NT2/D1 (cell line): ENCODE data around the gene PAPPA2.

Experiments
- DNase-seq: peaks from one replicate; pipeline ENCODE4 v3.0.0-alpha.2; 2011; ENCODE audit warnings: low read depth, low spot score
- H3K27me3 ChIP-seq: 2 replicates; pipeline ENCODE4 v1.6.0; 2011; ENCODE audit warnings: mild to moderate bottlenecking; ENCODE audit not compliant: insufficient read length, insufficient read depth
- H3K36me3 ChIP-seq: 2 replicates; pipeline ENCODE4 v1.6.1; 2011; ENCODE audit warnings: mild to moderate bottlenecking, low read length, mixed read lengths; ENCODE audit not compliant: insufficient read depth, insufficient read length
- H3K4me1 ChIP-seq: 2 replicates; pipeline ENCODE4 v1.5.1; 2011; ENCODE audit not compliant: insufficient read depth, insufficient read length
- H3K4me3 ChIP-seq: 2 replicates; pipeline ENCODE4 v1.5.1; 2011; ENCODE audit warnings: low read depth; ENCODE audit not compliant: insufficient read length
- H3K9ac ChIP-seq: 2 replicates; pipeline ENCODE4 v1.6.0; 2011; ENCODE audit warnings: low read depth; ENCODE audit not compliant: insufficient read length
- H3K9me3 ChIP-seq: 2 replicates; pipeline ENCODE4 v1.5.1; 2011; ENCODE audit warnings: mild to moderate bottlenecking, low read length; ENCODE audit not compliant: insufficient read depth
- SUZ12 ChIP-seq: IDR thresholded peaks from 2 replicates; pipeline ENCODE4 v1.6.1; 2011; ENCODE audit not compliant: insufficient read length, insufficient read depth; ENCODE audit errors: extremely low read depth
- YY1 ChIP-seq: IDR thresholded peaks from 2 replicates; pipeline ENCODE4 v1.6.1; 2011; ENCODE audit not compliant: insufficient read length, insufficient read depth
- ZNF274 ChIP-seq: IDR thresholded peaks from 2 replicates; pipeline ENCODE4 v1.6.1; 2011; ENCODE audit warnings: mild to moderate bottlenecking, low read depth, low read length

The PAPPA2 gene

DNA sequence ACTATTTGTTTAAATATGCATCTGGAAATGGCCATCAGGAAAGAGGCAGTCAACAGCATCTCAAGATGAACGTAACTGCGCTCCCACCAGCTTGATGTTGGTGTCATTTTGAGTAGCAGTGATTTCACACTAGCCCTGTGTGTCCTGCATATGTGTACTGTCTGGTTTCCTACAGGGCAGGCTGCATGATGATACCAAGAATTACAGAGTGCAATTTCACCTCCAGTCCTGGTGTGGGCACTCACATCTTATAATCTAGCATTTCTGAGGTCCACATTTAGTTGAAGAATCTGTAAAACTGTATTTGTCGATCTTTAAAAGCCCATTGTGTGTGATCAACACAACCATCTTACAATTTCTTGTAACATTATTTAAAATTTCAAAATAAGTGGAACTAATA is 336.4 kb downstream of the PAPPA2 start:
- Histone ChIP-seq H3K9me3 (peaks cover 4% of the 10 kb centered on the region; the same call in 1 of the 2 replicates), H3K9ac (no peak overlapping the region), H3K36me3 (no peaks in the 10 kb centered on the region), H3K4me1 (no peaks in the 10 kb centered on the region), H3K4me3 (no peak overlapping the region), H3K27me3 (no peaks in the 10 kb centered on the region)
- TF ChIP-seq ZNF274 (no peak), YY1 (no peak), SUZ12 (no peak)
- no peak for DNase-seq

DNA sequence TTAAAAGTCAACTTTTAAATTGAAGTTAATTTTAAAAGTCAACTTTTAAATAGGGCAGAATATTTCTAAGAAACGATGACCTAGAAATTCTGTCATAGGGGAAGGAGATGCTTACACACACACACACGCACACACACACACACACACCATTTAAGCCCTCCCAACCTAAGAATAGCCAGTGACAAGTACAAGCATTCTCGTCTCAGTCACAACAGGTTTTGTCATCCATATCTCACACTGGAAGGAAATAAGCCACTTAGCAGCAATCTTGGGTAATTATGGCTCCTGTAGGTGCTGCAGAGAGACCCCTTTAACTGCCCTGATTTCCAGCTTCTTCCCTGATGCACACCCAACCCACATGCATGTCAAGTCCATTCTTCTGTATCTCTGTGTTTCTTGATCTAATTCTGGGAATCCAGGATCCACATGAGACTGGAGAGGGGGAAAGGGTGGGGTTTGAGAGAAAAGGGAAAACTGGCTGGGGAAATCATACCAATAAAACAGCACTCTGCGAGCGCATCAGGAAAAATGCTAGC is 338.1 kb downstream of the PAPPA2 start:
- no peak overlapping the region for H3K9ac ChIP-seq
- no peak for DNase-seq
- no peaks in the 10 kb centered on the region for H3K36me3 ChIP-seq
- H3K4me1 ChIP-seq, result no peaks in the 10 kb centered on the region
- TF ChIP-seq ZNF274 (no peak), YY1 (no peak), SUZ12 (no peak)
- no peaks in the 10 kb centered on the region for H3K27me3 ChIP-seq
- no peak overlapping the region for H3K4me3 ChIP-seq
- H3K9me3 ChIP-seq, result peaks cover 4% of the 10 kb centered on the region; the same call in 1 of the 2 replicates

DNA sequence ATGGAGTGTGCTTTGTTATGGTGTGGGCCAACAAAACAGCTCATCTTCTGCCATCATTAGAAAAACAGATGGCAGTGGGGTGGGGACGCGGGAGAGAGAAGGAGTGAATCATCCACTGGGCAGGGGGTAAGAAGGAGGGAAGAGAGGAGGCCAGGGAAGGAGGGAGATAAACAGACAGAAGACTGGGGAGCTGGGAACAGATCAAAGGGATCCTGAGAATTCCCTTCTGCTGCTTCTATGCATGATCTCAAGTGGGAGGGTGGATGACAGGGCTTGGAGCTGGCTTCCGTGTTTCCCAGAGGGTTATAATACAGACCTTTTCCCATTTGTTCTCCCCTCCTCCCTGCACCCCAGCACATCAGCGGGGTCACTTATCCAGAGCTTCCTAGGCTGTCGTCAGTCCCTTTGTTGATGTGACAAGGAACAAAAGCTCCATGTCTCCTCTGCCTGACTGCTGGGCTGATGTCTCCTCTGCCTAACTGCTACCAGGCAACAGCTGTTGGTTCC is 338.6 kb downstream of the PAPPA2 start:
- Histone ChIP-seq H3K9me3 (peaks cover 4% of the 10 kb centered on the region; the same call in 1 of the 2 replicates), H3K9ac (no peak overlapping the region), H3K27me3 (no peaks in the 10 kb centered on the region), H3K36me3 (no peaks in the 10 kb centered on the region), H3K4me3 (no peak overlapping the region), H3K4me1 (no peaks in the 10 kb centered on the region)
- TF ChIP-seq SUZ12, result no peak
- TF ChIP-seq ZNF274, result no peak
- no peak for TF ChIP-seq YY1
- no peak for DNase-seq

GRCh38 chr1:176802316-176802715 is 339.3 kb downstream of the PAPPA2 start:
- Histone ChIP-seq H3K36me3 (no peaks in the 10 kb centered on the region), H3K4me1 (no peaks in the 10 kb centered on the region), H3K4me3 (no peak overlapping the region), H3K9ac (no peak overlapping the region), H3K9me3 (peaks cover 4% of the 10 kb centered on the region; the same call in 1 of the 2 replicates), H3K27me3 (no peaks in the 10 kb centered on the region)
- DNase-seq, result no peak
- no peak for TF ChIP-seq ZNF274

DNA sequence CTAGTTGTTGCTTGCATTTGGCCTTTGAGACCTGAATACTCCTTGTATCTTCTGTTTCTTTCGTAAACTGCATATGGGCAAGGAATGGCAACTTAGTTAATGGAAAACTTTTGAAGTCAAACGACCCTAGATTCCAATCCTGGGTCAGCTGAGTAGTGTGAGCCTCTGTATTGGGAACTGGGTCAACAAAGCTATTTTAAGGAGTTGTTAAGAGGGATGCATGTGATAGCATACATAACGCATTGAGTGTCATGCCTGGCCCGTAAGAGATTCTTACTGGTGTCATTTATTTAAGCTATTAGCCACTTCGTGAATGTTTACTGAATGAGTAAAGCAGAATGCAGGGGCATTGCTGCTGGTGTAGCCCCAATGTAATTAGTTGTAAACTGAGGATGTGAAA is 340.1 kb downstream of the PAPPA2 start:
- H3K9ac ChIP-seq, result no peak overlapping the region
- H3K4me1 ChIP-seq, result no peaks in the 10 kb centered on the region
- H3K27me3 ChIP-seq, result no peaks in the 10 kb centered on the region
- H3K4me3 ChIP-seq, result no peak overlapping the region
- no peak for DNase-seq
- H3K36me3 ChIP-seq, result no peaks in the 10 kb centered on the region
- TF ChIP-seq SUZ12 (no peak), ZNF274 (no peak), YY1 (no peak)
- peaks cover 4% of the 10 kb centered on the region; the same call in 1 of the 2 replicates for H3K9me3 ChIP-seq

DNA sequence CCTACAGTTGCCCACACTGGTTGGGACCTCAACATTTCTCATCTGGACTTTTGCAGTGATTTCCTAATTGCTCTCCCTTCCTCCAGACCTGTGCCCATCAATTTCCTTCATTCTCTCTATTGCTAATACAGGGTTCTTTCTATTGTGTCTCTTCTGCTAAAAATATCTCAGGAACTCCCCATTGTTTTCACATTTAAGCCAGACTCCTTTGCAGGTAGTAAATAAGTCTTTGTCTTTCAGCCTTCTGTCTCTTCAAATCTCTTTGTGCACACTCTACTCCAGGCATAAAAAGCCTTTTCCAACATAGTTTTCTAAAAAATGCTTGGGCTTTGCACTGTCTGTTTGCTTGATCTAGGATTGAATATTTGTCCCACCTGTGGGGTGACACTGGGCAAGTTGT is 340.6 kb downstream of the PAPPA2 start:
- Histone ChIP-seq H3K4me3 (no peak overlapping the region), H3K27me3 (no peaks in the 10 kb centered on the region), H3K9ac (no peak overlapping the region), H3K36me3 (no peaks in the 10 kb centered on the region), H3K9me3 (peaks cover 4% of the 10 kb centered on the region; the same call in 1 of the 2 replicates), H3K4me1 (no peaks in the 10 kb centered on the region)
- no peak for DNase-seq
- TF ChIP-seq YY1 (no peak), SUZ12 (no peak), ZNF274 (no peak)

GRCh38 chr1:176809292-176809691 is 346.3 kb downstream of the PAPPA2 start:
- no peaks in the 10 kb centered on the region for H3K4me1 ChIP-seq
- TF ChIP-seq ZNF274, result no peak
- H3K9me3 ChIP-seq, result no peaks in the 10 kb centered on the region
- no peak overlapping the region for H3K9ac ChIP-seq
- no peaks in the 10 kb centered on the region for H3K36me3 ChIP-seq
- H3K27me3 ChIP-seq, result no peaks in the 10 kb centered on the region
- H3K4me3 ChIP-seq, result no peak overlapping the region
- no peak for DNase-seq
